ENCODE measurements around the gene FGGY. TPM values are rescaled to one million over a fixed set of nuclear protein-coding genes. Genes with fewer than 3 reads are reported as not detected.
"Not testable (repeated sequence)": the region's sequence is repeated elsewhere in the genome, so short reads cannot be mapped to it uniquely, and the experiment has no call there.

FGGY gene
- total RNA-seq, 1 experiment from 2014 or later: 16.2 TPM

- no peak for DNase-seq (ENCODE audit: low read depth)
Observed at GRCh38 chr1:59288046-59288445, 8.8 kb upstream of the FGGY start.

GRCh38 chr1:59289570-59289969 lies 7.3 kb upstream of the FGGY start:
- DNase-seq (ENCODE audit: low read depth): no peak

GRCh38 chr1:59290193-59290949 lies 6.5 kb upstream of the FGGY start:
- peak; percentile 59 for DNase-seq (ENCODE audit: low read depth)

- DNase-seq (ENCODE audit: low read depth): no peak
Observed at GRCh38 chr1:59291561-59291960, 5.3 kb upstream of the FGGY start.

- DNase-seq (ENCODE audit: low read depth): peak; percentile 50
Observed at GRCh38 chr1:59292562-59292961, 4.3 kb upstream of the FGGY start.

- no peak for DNase-seq (ENCODE audit: low read depth)
Observed at GRCh38 chr1:59293206-59293605, 3.7 kb upstream of the FGGY start.

GRCh38 chr1:59293849-59294248 lies 3.0 kb upstream of the FGGY start:
- DNase-seq (ENCODE audit: low read depth): no peak

- DNase-seq (ENCODE audit: low read depth): no peak
Observed at GRCh38 chr1:59294423-59294822, 2.5 kb upstream of the FGGY start.

- DNase-seq (ENCODE audit: low read depth): no peak
Observed at GRCh38 chr1:59295618-59296017, 1.3 kb upstream of the FGGY start.

GRCh38 chr1:59298026-59298583 lies 1.2 kb downstream of the FGGY start:
- DNase-seq (ENCODE audit: low read depth): no peak

- peak; percentile 26 for DNase-seq (ENCODE audit: low read depth)
Observed at GRCh38 chr1:59298710-59299346, 1.9 kb downstream of the FGGY start.

GRCh38 chr1:59299670-59300069 lies 2.8 kb downstream of the FGGY start:
- not testable (repeated sequence) for DNase-seq (ENCODE audit: low read depth)

GRCh38 chr1:59302297-59302696 lies 5.4 kb downstream of the FGGY start:
- no peak for DNase-seq (ENCODE audit: low read depth)

- DNase-seq (ENCODE audit: low read depth): no peak
Observed at GRCh38 chr1:59302871-59303270, 6.0 kb downstream of the FGGY start.

GRCh38 chr1:59305188-59305587 lies 8.3 kb downstream of the FGGY start:
- DNase-seq (ENCODE audit: low read depth): no peak

- DNase-seq (ENCODE audit: low read depth): no peak
Observed at GRCh38 chr1:59307591-59307990, 10.7 kb downstream of the FGGY start.

GRCh38 chr1:59308839-59309238 lies 11.9 kb downstream of the FGGY start:
- DNase-seq (ENCODE audit: low read depth): no peak

- no peak for DNase-seq (ENCODE audit: low read depth)
Observed at GRCh38 chr1:59309392-59309791, 12.5 kb downstream of the FGGY start.

GRCh38 chr1:59309795-59310548 lies 13.1 kb downstream of the FGGY start:
- no peak for DNase-seq (ENCODE audit: low read depth)

- DNase-seq (ENCODE audit: low read depth): no peak
Observed at GRCh38 chr1:59310549-59311250, 13.8 kb downstream of the FGGY start.

GRCh38 chr1:59314776-59315528 lies 18.1 kb downstream of the FGGY start:
- no peak for DNase-seq (ENCODE audit: low read depth)
